ENCODE measurements around the gene ZC3H12D.

DNA sequence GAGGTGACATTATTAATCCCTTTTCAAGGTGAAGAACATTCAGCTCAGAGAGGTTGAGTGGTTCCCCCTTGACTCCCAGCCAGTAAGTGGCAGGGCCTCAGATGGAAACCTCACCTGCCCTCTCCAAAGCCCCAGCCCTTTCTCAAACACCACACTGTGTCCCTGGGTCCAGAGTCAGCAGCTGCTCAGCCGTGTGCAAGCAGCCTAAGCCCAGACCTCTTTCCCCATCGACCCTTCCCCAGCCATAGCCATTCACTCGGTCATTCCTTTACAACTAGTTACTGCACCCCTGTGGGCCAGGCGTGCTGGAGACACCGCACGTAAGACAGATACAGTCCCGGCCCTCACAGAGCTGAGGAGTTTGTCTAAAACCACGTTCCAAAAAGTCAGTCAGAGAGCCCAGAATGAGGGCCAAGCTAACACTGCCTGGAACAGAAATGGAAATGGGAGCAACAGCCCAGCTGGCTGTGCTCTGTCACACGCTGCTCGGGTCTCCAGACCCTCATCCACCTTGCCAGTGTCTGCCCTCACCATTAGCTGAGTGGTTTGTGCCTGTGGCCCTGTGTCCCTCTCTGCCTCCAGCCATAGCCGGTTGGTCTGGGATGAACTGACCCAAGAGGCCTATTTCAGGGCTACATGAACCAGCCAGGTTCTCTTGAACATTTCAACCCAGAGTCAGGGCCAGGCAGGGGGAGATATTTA is 29.6 kb downstream of the ZC3H12D start:
- TF ChIP-seq, protein P1, sequence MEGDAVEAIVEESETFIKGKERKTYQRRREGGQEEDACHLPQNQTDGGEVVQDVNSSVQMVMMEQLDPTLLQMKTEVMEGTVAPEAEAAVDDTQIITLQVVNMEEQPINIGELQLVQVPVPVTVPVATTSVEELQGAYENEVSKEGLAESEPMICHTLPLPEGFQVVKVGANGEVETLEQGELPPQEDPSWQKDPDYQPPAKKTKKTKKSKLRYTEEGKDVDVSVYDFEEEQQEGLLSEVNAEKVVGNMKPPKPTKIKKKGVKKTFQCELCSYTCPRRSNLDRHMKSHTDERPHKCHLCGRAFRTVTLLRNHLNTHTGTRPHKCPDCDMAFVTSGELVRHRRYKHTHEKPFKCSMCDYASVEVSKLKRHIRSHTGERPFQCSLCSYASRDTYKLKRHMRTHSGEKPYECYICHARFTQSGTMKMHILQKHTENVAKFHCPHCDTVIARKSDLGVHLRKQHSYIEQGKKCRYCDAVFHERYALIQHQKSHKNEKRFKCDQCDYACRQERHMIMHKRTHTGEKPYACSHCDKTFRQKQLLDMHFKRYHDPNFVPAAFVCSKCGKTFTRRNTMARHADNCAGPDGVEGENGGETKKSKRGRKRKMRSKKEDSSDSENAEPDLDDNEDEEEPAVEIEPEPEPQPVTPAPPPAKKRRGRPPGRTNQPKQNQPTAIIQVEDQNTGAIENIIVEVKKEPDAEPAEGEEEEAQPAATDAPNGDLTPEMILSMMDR (IDR thresholded peaks at IDR 0.05): no peak
- TF ChIP-seq POLR2A (IDR thresholded peaks at IDR 0.05; ENCODE audit: low read depth): no peak
- TF ChIP-seq POLR2AphosphoS5 (IDR thresholded peaks at IDR 0.05): no peak
- TF ChIP-seq EP300 (IDR thresholded peaks at IDR 0.05): no peak
